Measurements from ENCODE around the gene BEND6. TPM values are rescaled to one million over a fixed set of nuclear protein-coding genes. Genes with fewer than 3 reads are reported as not detected.

The BEND6 gene
- total RNA-seq, 1 experiment from 2014 or later = 1.8 TPM

DNA sequence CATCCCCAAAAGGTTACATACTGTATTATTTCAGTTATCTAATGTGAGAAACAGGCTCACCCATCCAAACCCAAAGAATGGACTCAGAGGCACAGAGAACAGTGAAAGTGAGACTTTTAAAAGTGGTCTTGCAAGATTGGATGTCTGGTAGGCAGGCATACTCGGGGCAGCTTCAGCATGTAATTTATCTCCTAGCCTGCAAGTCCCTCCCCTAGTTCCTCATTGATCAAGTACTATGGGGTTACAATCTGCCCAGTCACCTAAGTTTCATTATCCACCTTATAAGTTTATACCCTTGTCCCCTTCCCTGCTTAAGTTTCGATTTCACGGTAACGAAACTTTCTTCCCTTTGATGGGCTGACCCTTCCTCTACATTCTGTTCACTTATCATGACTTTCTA, 114.3 kb downstream of the BEND6 start:
- no peak overlapping the region for H3K27ac Mint-ChIP-seq (ENCODE audit: unreplicated experiment)
- H3K9me3 Mint-ChIP-seq (ENCODE audit: low read depth, unreplicated experiment) = no peaks in the 10 kb centered on the region
- DNase-seq = no peak
- no peak for TF ChIP-seq CTCF (IDR thresholded peaks at IDR 0.05; ENCODE audit: unreplicated experiment)
- no peak overlapping the region for H3K4me3 Mint-ChIP-seq (ENCODE audit: low read depth, unreplicated experiment)
- BruUV-seq (replicated peaks) = no TSS peak
- peaks cover 7% of the 10 kb centered on the region for H3K36me3 Mint-ChIP-seq (ENCODE audit: insufficient read depth, unreplicated experiment)
- H3K4me1 Mint-ChIP-seq (ENCODE audit: low read depth, unreplicated experiment) = no peaks in the 10 kb centered on the region
- no peaks in the 10 kb centered on the region for H3K27me3 Mint-ChIP-seq (ENCODE audit: unreplicated experiment)
- intact Hi-C loops (cut with micrococcal nuclease; ENCODE audit: unreplicated experiment) = no loop called here
- CTCF ChIA-PET = no interaction called here

DNA sequence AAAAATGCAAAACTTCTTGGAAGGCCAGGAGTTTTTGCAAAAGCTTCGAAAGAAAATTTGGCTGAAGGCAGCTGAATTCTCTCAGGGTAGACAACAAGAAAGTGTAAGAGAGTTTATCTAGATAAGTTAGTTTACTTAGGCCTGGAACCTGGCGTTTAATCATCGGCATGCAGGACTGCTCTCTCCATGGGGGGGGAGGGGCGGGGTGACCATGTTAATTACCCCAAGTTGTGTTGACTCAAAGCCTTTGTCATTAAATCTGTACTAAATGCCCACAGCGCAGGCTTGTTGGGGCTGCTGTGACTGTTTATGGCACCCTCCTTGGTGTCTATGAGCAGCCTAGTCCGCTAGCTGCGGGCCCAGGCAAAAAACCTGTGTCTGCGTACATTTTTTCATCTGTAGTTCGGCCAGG, 115.0 kb downstream of the BEND6 start:
- Mint-ChIP-seq H3K4me1 (ENCODE audit: low read depth, unreplicated experiment) (no peaks in the 10 kb centered on the region), H3K9me3 (ENCODE audit: low read depth, unreplicated experiment) (no peaks in the 10 kb centered on the region), H3K27me3 (ENCODE audit: unreplicated experiment) (no peaks in the 10 kb centered on the region), H3K27ac (ENCODE audit: unreplicated experiment) (no peak overlapping the region), H3K4me3 (ENCODE audit: low read depth, unreplicated experiment) (no peak overlapping the region), H3K36me3 (ENCODE audit: insufficient read depth, unreplicated experiment) (peaks cover 4% of the 10 kb centered on the region)
- intact Hi-C loops (cut with micrococcal nuclease; ENCODE audit: unreplicated experiment) = no loop called here
- BruUV-seq (replicated peaks) = no TSS peak
- TF ChIP-seq CTCF (IDR thresholded peaks at IDR 0.05; ENCODE audit: unreplicated experiment) = no peak
- DNase-seq = no peak
- CTCF ChIA-PET = no interaction called here

DNA sequence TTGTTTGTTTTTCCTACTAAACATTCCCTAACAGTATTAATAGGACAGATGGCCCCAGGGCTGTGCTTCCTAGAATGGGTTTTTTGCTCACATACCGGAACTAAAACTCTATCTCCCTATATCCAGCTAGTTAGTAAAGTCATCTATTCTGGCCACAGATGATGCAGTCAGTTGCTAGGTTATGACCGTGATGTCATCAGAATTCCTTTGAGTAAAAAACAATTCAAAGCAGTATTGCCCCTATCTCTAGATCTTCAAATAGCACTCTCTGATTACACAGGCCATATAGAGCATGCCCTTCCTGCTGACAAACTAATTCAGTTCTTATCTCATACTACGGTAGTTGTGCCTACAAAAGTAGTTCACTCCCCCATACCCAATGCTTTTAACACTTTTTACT, 117.2 kb downstream of the BEND6 start:
- H3K9me3 Mint-ChIP-seq (ENCODE audit: low read depth, unreplicated experiment) = no peaks in the 10 kb centered on the region
- H3K36me3 Mint-ChIP-seq (ENCODE audit: insufficient read depth, unreplicated experiment) = no peaks in the 10 kb centered on the region
- DNase-seq = no peak
- H3K4me3 Mint-ChIP-seq (ENCODE audit: low read depth, unreplicated experiment) = no peak overlapping the region
- no peaks in the 10 kb centered on the region for H3K4me1 Mint-ChIP-seq (ENCODE audit: low read depth, unreplicated experiment)
- CTCF ChIA-PET = no interaction called here
- no peaks in the 10 kb centered on the region for H3K27me3 Mint-ChIP-seq (ENCODE audit: unreplicated experiment)
- intact Hi-C loops (cut with micrococcal nuclease; ENCODE audit: unreplicated experiment) = no loop called here
- no TSS peak for BruUV-seq (replicated peaks)
- TF ChIP-seq CTCF (IDR thresholded peaks at IDR 0.05; ENCODE audit: unreplicated experiment) = no peak
- no peak overlapping the region for H3K27ac Mint-ChIP-seq (ENCODE audit: unreplicated experiment)

DNA sequence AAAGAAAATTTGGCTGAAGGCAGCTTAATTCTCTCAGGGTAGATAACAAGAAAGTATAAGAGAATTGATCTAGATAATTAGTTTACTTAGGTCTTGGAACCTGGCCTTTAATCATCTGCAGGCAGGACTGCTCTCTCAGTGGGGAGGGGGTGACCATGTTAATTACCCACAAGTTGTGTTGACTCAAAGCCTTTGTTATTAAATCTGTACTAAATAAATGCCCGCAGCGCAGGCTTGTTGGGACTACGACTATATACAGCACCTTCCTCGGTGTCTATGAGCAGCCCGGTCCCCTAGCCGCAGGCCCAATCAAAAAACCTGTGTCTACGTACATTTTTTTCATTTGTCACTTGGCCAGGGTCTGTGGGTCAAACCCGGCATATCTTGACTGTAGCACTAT, 119.5 kb downstream of the BEND6 start:
- no peaks in the 10 kb centered on the region for H3K36me3 Mint-ChIP-seq (ENCODE audit: insufficient read depth, unreplicated experiment)
- no peaks in the 10 kb centered on the region for H3K9me3 Mint-ChIP-seq (ENCODE audit: low read depth, unreplicated experiment)
- no peak for DNase-seq
- no peaks in the 10 kb centered on the region for H3K4me1 Mint-ChIP-seq (ENCODE audit: low read depth, unreplicated experiment)
- no TSS peak for BruUV-seq (replicated peaks)
- no peak for TF ChIP-seq CTCF (IDR thresholded peaks at IDR 0.05; ENCODE audit: unreplicated experiment)
- no peak overlapping the region for H3K27ac Mint-ChIP-seq (ENCODE audit: unreplicated experiment)
- intact Hi-C loops (cut with micrococcal nuclease; ENCODE audit: unreplicated experiment) = no loop called here
- H3K27me3 Mint-ChIP-seq (ENCODE audit: unreplicated experiment) = no peaks in the 10 kb centered on the region
- no peak overlapping the region for H3K4me3 Mint-ChIP-seq (ENCODE audit: low read depth, unreplicated experiment)
- CTCF ChIA-PET = no interaction called here

GRCh38 chr6:57075092-57075491, 120.2 kb downstream of the BEND6 start:
- no peak for DNase-seq
- Mint-ChIP-seq H3K4me3 (ENCODE audit: low read depth, unreplicated experiment) (no peak overlapping the region), H3K9me3 (ENCODE audit: low read depth, unreplicated experiment) (no peaks in the 10 kb centered on the region), H3K4me1 (ENCODE audit: low read depth, unreplicated experiment) (no peaks in the 10 kb centered on the region), H3K27me3 (ENCODE audit: unreplicated experiment) (no peaks in the 10 kb centered on the region), H3K27ac (ENCODE audit: unreplicated experiment) (no peak overlapping the region), H3K36me3 (ENCODE audit: insufficient read depth, unreplicated experiment) (no peaks in the 10 kb centered on the region)
- BruUV-seq (replicated peaks) = no TSS peak
- intact Hi-C loops (cut with micrococcal nuclease; ENCODE audit: unreplicated experiment) = no loop called here
- CTCF ChIA-PET = no interaction called here
- TF ChIP-seq CTCF (IDR thresholded peaks at IDR 0.05; ENCODE audit: unreplicated experiment) = no peak

Data from Calu3 (cell line).